Stimulated activated CD8-positive, alpha-beta memory T cell treated with anti-CD3 and anti-CD28 coated beads, Interleukin-4, amount 100 ng/mL, for 4 hours (primary cell): ENCODE measurements around the gene SYNJ2.

ENCODE experiments used
- DNase-seq, 2 donors: peaks; one replicate each; pipeline ENCODE4 v3.0.0-alpha.2; 2020; ENCODE audit warnings: low read depth in 2 of 2, low spot score in 1 of 2

The SYNJ2 gene

GRCh38 chr6:158076548-158076947 lies 94.9 kb downstream of the SYNJ2 start:
- no peak for DNase-seq

DNA sequence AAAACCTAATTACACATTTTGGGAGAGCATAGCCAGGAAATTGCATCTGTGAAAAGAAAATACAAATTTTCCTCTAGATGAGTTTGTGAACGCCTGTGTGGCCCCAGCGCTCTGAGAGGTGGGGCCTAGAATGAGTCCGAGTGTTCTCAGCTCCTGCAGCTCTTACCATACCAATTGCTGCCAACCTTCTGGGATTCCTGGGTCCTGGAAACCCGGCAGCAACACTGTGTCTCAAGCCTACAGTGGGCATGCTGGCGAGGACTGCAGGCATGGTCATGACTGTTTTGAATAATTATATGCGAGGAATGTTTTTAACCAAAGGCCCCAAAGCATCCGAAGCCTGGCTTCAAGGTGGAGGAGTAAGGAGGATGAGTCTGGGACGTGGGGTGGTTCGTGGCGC lies 96.0 kb downstream of the SYNJ2 start:
- DNase-seq = no peak

DNA sequence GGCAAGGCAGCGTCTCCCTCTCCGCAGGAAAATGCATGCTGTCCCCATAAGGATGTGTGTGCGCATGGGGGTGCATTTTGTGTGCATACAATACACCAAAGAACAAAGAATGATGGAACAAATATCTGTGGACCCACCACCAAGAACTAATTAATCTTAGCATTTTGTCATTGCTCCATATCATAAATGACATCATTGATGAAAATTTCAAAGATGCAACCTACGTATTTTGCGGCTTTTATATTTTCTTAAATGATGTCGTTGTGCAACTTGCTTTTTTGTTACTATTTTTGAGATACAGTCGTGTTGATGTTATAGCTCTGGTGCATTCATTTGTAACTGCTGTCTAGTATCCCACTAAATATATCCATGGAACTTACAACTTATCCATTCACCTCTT lies 96.7 kb downstream of the SYNJ2 start:
- DNase-seq = no peak

DNA sequence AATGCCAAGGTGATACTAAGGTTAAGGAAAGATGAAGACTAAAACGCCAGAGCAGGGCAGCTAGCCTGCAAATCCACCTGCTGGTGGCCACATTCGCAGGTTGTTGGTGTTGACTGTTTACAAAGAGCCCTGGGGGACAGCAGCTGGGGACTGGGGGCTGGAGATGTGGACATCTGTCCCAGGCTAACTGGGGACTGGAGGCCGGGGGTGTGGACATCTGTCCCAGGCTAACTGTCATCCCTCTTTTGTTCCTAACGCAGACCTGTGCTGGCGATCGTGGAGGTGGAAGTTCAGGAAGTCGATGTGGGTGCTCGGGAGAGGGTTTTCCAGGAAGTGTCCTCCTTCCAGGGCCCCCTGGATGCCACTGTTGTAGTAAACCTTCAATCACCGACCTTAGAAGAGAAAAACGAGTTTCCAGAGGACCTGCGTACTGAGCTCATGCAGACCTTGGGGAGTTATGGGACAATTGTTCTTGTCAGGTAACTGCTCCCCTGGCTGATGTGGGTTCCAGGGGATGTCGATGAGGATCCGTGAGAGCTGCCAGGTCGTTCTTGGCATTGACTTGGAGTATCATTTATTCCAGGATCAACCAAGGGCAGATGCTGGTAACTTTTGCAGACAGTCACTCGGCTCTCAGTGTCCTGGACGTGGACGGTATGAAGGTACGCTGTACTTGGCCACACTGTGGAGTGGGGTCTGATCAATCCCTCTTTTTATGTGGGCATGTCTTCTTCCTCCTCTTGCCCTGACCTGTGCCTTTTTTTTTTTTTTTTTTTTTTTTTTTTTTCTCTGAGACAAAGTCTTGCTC lies 99.4 kb downstream of the SYNJ2 start:
- no peak for DNase-seq

GRCh38 chr6:158081657-158081935 lies 99.9 kb downstream of the SYNJ2 start:
- DNase-seq = no peak

DNA sequence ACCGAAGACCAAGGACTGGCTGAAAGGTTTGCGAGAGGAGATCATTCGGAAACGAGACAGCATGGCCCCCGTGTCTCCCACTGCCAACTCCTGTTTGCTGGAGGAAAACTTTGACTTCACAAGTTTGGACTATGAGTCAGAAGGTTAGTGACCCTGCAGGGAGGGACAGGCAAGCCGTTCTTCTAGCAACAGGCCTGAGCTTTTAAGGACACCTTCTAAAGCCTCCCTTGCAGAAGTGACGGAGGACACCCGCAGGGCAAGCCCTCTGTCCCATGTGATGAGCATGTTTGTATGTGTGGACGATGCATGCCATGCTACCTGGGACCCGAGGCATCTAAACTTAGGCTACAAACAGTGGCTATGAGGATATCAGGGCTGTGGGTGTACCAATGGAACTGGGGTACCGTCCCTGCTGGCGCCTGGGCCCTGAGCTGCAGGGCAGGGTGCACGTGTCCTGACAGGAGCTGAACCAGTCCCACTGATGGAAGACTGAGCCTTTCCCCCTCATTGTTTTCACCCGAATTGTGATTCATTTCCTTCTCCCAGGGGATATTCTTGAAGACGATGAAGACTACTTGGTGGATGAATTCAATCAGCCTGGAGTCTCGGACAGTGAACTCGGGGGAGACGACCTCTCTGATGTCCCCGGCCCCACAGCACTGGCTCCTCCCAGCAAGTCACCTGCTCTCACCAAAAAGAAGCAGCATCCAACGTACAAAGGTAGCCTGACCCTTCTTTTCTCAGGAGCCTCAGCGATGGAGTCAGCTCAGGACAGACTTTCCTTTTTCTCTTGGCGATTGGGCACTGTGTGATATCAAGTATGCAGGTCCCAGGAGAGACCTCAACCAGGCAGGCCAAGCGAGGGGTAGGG lies 102.0 kb downstream of the SYNJ2 start:
- DNase-seq = no peak

- DNase-seq = no peak
Observed at GRCh38 chr6:158085261-158086053, 103.8 kb downstream of the SYNJ2 start.

DNA sequence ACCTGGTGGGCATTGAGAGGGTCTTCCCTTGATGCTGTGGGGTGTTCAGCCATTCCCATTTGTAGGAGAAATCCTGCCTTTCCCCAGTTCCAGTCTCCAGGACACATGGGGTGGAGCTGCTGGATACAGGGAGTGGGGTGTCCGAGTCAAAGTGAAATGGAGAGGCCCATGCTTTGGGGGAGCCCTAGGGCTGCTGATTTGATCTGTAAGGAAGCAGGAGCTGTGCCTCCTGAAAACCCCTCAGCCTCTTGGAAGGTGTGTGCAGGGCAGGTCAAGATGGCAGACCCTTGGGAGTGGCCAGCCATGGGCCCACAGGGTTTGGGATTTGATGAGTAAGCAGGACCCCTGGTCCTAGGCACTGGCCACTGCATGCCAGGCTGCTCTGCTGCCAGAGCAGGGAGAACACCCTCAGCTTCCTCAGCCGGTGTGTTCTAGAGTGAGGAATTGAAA lies 104.4 kb downstream of the SYNJ2 start:
- DNase-seq = no peak

GRCh38 chr6:158086504-158087223 lies 105.0 kb downstream of the SYNJ2 start:
- no peak for DNase-seq

GRCh38 chr6:158087224-158087867 lies 105.7 kb downstream of the SYNJ2 start:
- DNase-seq = no peak

DNA sequence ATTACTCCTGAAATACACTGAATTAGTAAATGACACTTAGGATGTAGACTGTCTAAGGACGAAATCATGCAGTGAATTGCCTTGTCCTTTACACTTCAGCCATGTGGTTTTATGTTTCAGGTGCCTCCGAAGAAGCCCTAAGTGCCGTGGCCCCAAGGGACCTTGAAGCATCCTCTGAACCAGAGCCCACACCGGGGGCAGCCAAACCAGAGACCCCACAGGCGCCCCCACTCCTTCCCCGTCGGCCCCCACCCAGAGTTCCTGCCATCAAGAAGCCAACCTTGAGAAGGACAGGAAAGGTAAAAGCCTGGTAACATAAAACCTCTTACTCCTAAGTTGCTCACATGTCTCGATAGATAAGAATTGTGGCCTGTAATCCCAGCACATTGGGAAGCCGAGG lies 111.1 kb downstream of the SYNJ2 start:
- DNase-seq = no peak

GRCh38 chr6:158095031-158095430 lies 113.4 kb downstream of the SYNJ2 start:
- no peak for DNase-seq

DNA sequence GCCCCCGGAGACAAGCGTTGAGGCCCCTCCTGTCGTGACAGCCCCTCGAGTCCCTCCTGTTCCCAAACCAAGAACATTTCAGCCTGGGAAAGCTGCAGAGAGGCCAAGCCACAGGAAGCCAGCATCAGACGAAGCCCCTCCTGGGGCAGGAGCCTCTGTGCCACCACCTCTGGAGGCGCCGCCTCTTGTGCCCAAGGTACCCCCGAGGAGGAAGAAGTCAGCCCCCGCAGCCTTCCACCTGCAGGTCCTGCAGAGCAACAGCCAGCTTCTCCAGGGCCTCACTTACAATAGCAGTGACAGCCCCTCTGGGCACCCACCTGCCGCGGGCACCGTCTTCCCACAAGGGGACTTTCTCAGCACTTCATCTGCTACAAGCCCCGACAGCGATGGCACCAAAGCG lies 114.0 kb downstream of the SYNJ2 start:
- no peak for DNase-seq

DNA sequence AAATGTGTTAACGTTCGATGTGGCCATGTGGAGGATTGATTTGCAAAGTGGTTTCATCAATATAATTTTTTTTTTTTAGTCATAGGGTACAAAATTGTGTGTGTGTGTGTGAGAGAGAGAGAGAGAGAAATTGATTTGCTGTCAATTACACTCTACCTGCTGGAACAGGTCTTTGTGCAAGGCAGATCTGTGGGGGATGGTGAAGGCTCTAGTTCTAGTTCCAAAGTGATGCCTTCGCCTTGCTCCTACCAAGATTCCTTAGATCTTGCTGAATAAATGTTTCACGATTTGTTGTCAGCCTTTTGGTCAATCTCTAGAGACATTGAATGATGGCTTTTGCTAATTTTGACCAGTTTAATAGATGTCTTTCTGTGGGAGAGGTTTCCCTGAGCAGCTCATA lies 121.6 kb downstream of the SYNJ2 start:
- no peak for DNase-seq

DNA sequence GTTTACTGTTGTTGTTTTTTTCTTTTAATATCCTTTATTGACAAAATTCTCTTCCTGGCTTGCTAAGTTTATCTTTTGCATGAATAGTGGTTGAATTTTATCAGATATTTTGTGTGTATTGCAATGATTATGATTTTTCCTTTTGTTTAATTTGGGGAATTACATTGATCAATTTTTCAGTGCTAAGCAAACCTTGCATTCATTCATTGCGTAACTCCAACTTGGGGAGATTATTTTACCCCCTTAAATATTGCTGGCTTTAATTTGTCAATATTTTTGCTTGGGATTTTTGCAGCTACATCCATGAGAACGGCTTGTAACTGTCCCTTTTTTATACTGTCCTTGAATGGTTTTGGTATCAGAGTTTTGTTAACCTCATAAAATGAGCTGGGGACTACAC lies 123.0 kb downstream of the SYNJ2 start:
- no peak for DNase-seq

DNA sequence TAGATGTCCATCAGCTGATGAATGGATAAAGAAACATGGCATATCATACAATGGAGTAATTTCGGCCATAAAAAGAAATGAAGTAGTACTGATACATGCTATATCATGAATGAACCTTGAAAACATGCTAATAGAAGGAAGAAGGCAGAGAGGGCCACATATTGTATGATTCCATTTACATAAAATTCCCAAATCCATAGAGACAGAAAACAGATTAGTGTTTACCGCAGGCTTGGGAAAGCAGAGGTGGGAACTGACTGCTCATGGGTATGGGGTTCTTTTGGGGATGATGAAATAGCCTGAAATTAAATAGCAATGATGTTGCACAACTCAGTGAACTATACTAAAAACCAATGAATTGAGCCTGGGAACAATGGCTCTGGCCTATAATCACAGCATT lies 128.1 kb downstream of the SYNJ2 start:
- no peak for DNase-seq

DNA sequence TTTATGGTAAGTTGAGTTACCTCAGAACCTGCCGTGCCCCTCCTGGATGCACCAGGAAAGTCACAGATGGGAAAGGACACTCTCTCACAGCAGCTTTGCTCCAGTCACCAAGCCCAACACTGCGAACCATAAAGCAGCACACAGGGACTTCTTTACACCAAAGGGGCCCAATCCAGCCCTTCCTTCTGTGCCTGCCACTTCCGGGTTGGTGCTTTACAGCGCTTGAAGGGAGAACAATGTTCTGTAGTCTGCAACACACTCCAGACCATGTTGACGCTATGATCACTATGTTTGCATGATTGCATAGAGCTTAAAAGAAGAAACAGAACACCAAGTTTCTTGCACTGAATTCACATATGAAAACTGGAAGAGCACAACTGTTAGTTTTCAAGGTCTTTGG lies 129.3 kb downstream of the SYNJ2 start:
- no peak for DNase-seq

- no peak for DNase-seq
Observed at GRCh38 chr6:158111987-158112386, 130.3 kb downstream of the SYNJ2 start.

DNA sequence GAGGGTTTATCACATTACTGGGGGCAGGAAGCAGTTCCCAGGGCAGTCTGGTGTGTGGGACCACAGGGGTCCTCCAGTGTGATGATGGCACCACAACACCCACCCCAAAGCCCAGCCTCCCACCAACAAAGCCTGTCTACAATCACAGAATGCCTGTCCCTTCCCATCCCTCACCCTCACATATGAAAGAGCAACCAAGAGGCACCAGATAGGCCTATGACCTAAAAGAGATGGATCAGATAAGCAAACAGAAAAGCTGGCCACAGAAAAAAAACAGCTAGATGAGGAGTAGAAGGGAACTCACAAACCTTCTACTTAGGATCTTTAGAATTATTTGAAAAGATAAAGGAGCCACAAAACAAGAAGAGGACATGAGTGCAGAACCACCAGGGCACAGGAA lies 132.1 kb downstream of the SYNJ2 start:
- DNase-seq = no peak

DNA sequence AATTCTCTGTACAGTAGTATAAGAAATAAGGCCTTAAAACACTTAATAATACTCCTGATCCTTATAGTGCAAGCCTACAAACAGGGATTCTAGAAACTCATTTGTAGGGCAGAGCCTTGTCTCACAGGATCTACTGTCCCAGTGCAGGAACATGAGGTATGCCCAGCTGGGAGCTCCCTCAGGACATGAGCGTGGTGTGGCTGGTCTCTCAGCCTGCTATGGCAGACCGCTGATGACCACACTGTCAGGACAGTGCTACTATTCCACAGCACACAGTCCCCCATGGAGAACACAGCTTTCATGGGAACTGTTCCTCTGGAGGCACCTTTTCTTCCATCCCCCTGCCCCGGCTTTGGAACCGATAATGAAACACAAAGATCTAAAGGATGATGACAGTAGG lies 133.4 kb downstream of the SYNJ2 start:
- DNase-seq = no peak

DNA sequence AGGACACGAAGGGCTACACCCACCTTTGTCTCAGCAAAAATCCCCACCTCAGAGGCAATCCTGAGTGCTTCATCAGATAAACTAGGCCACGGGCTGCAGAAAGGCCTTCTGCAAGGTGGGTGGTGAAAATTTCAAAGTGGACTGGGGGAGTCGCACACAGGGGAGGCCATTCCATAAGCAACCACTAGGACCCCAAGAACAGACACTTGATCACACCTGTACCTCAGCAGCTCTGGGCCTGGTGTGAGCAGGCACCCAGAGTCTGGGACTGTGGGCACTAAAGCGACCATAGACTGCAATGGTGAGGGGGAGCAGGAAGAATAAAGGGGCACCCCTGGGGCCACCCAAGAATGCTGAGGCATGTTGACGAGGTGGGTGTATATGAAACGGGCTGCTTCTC lies 133.8 kb downstream of the SYNJ2 start:
- DNase-seq = no peak
